Caco-2 (cell line): Measurements from ENCODE around the gene DNAJB13. TPM values are rescaled to one million over a fixed set of nuclear protein-coding genes. Genes with fewer than 3 reads are reported as not detected.
A peak's percentile ranks its signal among the peaks of the same experiment; 100 is the strongest.

Source experiments
- BruUV-seq: library from RNA; stranded (reverse); fragments of 400-500 nt; replicated peaks from 2 replicates; lab custom pipeline; 2021; lab: Mats Ljungman, UMichigan
- CTCF ChIA-PET: fragments of 300-600 bp; sonication (Branson Sonifier 250); formaldehyde crosslinking; loops from one replicate; lab custom pipeline; 2022; ENCODE audit warnings: antibody characterized with exemption; lab: Charles Lee
- POLR2A ChIA-PET: fragments of 300-600 bp; sonication (Branson Sonifier 250); formaldehyde crosslinking; loops from one replicate; lab custom pipeline; 2022; ENCODE audit warnings: antibody characterized with exemption; lab: Charles Lee
- DNase-seq, 2 experiments: peaks; one replicate each; pipeline versions ENCODE4 v3.0.0 to v3.0.0-alpha.2; 2020 to 2022
- H3K27me3 ChIP-seq: replicated peaks from 2 replicates; pipeline ENCODE4 v1.6.0; 2011; ENCODE audit warnings: low read length; ENCODE audit not compliant: control insufficient read depth, insufficient read depth
- H3K36me3 ChIP-seq: 2 replicates; pipeline ENCODE4 v1.5.1; 2011; ENCODE audit warnings: low read length; ENCODE audit not compliant: control insufficient read depth, insufficient read depth
- H3K4me1 ChIP-seq: fragments of 250-450 bp; sonication (Bioruptor Pico); 2 replicates; pipeline ENCODE4 v1.5.1; 2020; ENCODE audit warnings: mild to moderate bottlenecking
- H3K4me3 ChIP-seq: 2 replicates; pipeline ENCODE4 v1.5.1; 2011; ENCODE audit warnings: low read depth, mild to moderate bottlenecking, control low read depth, low read length
- H3K9me3 ChIP-seq: fragments of 250-450 bp; sonication (Bioruptor Pico); 2 replicates; pipeline ENCODE4 v1.5.1; 2020; ENCODE audit warnings: mild to moderate bottlenecking, moderate library complexity
- H3K27ac Mint-ChIP-seq: one replicate; pipeline ENCODE4 v1.8.0; 2022; ENCODE audit warnings: mixed read lengths; ENCODE audit not compliant: unreplicated experiment
- H3K27me3 Mint-ChIP-seq: one replicate; pipeline ENCODE4 v1.8.0; 2022; ENCODE audit warnings: mixed read lengths; ENCODE audit not compliant: insufficient read depth, unreplicated experiment
- H3K36me3 Mint-ChIP-seq: one replicate; pipeline ENCODE4 v1.8.0; 2022; ENCODE audit warnings: mild to moderate bottlenecking, mixed read lengths; ENCODE audit not compliant: insufficient read depth, unreplicated experiment
- H3K4me1 Mint-ChIP-seq: one replicate; pipeline ENCODE4 v1.8.0; 2022; ENCODE audit warnings: low read depth, mixed read lengths; ENCODE audit not compliant: unreplicated experiment
- H3K4me3 Mint-ChIP-seq: one replicate; pipeline ENCODE4 v1.8.0; 2022; ENCODE audit warnings: mild to moderate bottlenecking, moderate library complexity, mixed read lengths; ENCODE audit not compliant: unreplicated experiment
- H3K9me3 Mint-ChIP-seq: one replicate; pipeline ENCODE4 v1.8.0; 2022; ENCODE audit warnings: mixed read lengths; ENCODE audit not compliant: unreplicated experiment
- intact Hi-C: fragments of 100-400 bp; cut with micrococcal nuclease; formaldehyde crosslinking; loops from one replicate; pipeline ENCODE4 v1.10.0; 2022; ENCODE audit not compliant: unreplicated experiment
- total RNA-seq: library from RNA; stranded (reverse); gene quantifications from 2 replicates; pipeline ENCODE4 v1.2.3, GENCODE V29; 2022
- TF ChIP-seq, protein P1 (sequence below), 2 experiments: fragments of 200-600 bp in 1 of 2; IDR thresholded peaks; 1 replicate in 1 of 2; 2 replicates in 1 of 2; pipeline versions ENCODE4 v1.5.1 to v1.8.0; 2011 to 2022; ENCODE audit warnings: antibody characterized with exemption in 1 of 2, control low read depth in 1 of 2, inconsistent platforms in 1 of 2, low read depth in 1 of 2, low read length in 1 of 2, mild to moderate bottlenecking in 1 of 2, moderate library complexity in 1 of 2; ENCODE audit not compliant: insufficient read depth in 1 of 2, severe bottlenecking in 1 of 2, unreplicated experiment in 1 of 2

DNAJB13 gene
- total RNA-seq, 1 experiment from 2014 or later = 0.52 TPM

DNA sequence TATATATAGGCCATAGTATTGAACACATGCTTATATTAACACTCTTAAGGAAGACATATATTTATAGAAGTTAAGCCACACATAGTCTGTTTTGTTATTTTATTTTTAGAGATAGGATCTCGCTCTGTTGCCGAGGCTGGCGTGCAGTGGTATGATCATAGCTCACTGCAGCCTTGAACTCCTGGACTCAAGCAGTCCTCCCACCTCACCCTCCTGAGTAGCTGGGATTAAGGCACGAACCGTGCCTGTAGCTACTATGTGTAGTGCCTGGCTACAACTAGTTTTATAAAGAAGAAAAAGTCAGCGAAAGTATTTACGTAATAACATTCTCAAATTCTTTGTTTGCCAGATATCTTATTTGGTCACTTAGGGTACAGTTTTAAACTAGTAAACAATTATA, 37.4 kb downstream of the DNAJB13 start:
- TF ChIP-seq, protein P1, sequence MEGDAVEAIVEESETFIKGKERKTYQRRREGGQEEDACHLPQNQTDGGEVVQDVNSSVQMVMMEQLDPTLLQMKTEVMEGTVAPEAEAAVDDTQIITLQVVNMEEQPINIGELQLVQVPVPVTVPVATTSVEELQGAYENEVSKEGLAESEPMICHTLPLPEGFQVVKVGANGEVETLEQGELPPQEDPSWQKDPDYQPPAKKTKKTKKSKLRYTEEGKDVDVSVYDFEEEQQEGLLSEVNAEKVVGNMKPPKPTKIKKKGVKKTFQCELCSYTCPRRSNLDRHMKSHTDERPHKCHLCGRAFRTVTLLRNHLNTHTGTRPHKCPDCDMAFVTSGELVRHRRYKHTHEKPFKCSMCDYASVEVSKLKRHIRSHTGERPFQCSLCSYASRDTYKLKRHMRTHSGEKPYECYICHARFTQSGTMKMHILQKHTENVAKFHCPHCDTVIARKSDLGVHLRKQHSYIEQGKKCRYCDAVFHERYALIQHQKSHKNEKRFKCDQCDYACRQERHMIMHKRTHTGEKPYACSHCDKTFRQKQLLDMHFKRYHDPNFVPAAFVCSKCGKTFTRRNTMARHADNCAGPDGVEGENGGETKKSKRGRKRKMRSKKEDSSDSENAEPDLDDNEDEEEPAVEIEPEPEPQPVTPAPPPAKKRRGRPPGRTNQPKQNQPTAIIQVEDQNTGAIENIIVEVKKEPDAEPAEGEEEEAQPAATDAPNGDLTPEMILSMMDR (IDR thresholded peaks at IDR 0.05; ENCODE audit: insufficient read depth in 1 of 2, low read depth in 1 of 2, low read length in 1 of 2, severe bottlenecking in 1 of 2, unreplicated experiment in 1 of 2) = no peak
- Histone ChIP-seq H3K27me3 (no peaks in the 10 kb centered on the region), H3K4me1 (peaks cover 8% of the 10 kb centered on the region), H3K9me3 (no peaks in the 10 kb centered on the region), H3K4me3 (no peak overlapping the region), H3K36me3 (no peaks in the 10 kb centered on the region)
- BruUV-seq = no TSS peak
- Mint-ChIP-seq H3K27ac (no peak overlapping the region), H3K4me1 (peaks cover 7% of the 10 kb centered on the region), H3K36me3 (peaks cover 5% of the 10 kb centered on the region), H3K9me3 (no peaks in the 10 kb centered on the region), H3K4me3 (no peak overlapping the region), H3K27me3 (no peaks in the 10 kb centered on the region)
- intact Hi-C loops = loop anchor here (10.0 kb wide), 1 partner anchor 327 kb away; the partner anchor contains the start of gene P4HA3
- ChIA-PET POLR2A (no interaction called here), CTCF (no interaction called here)
- no peak for DNase-seq

DNA sequence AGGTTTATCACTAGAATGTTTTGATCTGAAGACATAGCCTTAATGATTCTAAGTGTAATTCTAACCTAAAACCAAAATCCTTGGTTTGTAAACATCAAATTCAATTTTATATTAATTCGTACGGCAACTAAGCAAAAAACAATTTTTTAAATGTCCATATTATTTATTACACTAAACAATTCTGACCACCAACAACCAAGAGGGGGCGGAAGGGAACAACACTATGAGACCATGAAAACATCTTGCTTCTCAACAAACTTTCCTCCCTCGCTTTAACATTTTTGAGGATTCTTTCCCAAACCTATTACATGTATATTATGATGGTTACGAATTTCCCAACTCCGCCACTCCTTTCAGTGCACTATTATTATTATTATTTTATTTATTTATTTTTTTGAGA, 38.3 kb downstream of the DNAJB13 start:
- Mint-ChIP-seq H3K27ac (no peak overlapping the region), H3K9me3 (no peaks in the 10 kb centered on the region), H3K27me3 (no peaks in the 10 kb centered on the region), H3K4me3 (no peak overlapping the region), H3K4me1 (peaks cover under 1% of the 10 kb centered on the region), H3K36me3 (no peaks in the 10 kb centered on the region)
- intact Hi-C loops = loop anchor here (1.0 to 10.0 kb wide), 2 partner anchors 101 to 326 kb away; partner anchors contain the start of gene P4HA3
- H3K27me3 ChIP-seq = no peaks in the 10 kb centered on the region
- ChIA-PET CTCF (no interaction called here), POLR2A (no interaction called here)
- peaks cover 8% of the 10 kb centered on the region for H3K4me1 ChIP-seq
- H3K4me3 ChIP-seq = no peak overlapping the region
- no peaks in the 10 kb centered on the region for H3K36me3 ChIP-seq
- H3K9me3 ChIP-seq = no peaks in the 10 kb centered on the region
- peak; percentile 30 to 51 for DNase-seq
- no TSS peak for BruUV-seq
- TF ChIP-seq, protein P1 (IDR thresholded peaks at IDR 0.05; ENCODE audit: insufficient read depth in 1 of 2, low read depth in 1 of 2, low read length in 1 of 2, severe bottlenecking in 1 of 2, unreplicated experiment in 1 of 2) = peak; percentile 42 to 61

DNA sequence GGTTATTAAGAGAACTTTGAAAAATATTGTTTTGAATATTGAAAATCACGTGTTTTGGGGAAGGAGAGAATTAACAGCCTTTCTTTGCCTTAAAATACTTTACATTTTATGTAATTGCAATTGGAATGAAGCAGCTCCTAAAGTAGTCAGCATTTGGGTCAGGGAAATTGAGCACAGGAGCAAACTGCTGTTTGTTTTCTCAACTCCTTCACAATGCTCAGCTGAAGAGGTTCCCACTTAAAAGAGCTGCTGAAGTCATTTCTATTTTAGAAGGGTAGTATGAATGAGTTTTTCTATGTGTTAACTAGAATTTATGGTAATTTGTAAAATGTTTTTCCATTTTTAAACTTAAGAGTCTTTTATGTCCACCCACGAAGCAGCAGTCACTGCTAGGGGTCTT, 39.9 kb downstream of the DNAJB13 start:
- intact Hi-C loops = no loop called here
- Mint-ChIP-seq H3K9me3 (no peaks in the 10 kb centered on the region), H3K4me3 (no peak overlapping the region), H3K27me3 (no peaks in the 10 kb centered on the region), H3K36me3 (no peaks in the 10 kb centered on the region), H3K27ac (no peak overlapping the region), H3K4me1 (no peaks in the 10 kb centered on the region)
- H3K4me3 ChIP-seq = no peak overlapping the region
- no peaks in the 10 kb centered on the region for H3K36me3 ChIP-seq
- TF ChIP-seq, protein P1 (IDR thresholded peaks at IDR 0.05; ENCODE audit: insufficient read depth in 1 of 2, low read depth in 1 of 2, low read length in 1 of 2, severe bottlenecking in 1 of 2, unreplicated experiment in 1 of 2) = no peak
- POLR2A ChIA-PET = no interaction called here
- H3K9me3 ChIP-seq = no peaks in the 10 kb centered on the region
- no TSS peak for BruUV-seq
- CTCF ChIA-PET = interaction anchor here (1.2 kb wide), 1 partner anchor 180 kb away, joined by 3 read pairs; the partner anchor contains the start of genes C2CD3 and PPME1
- H3K4me1 ChIP-seq = no peaks in the 10 kb centered on the region
- no peaks in the 10 kb centered on the region for H3K27me3 ChIP-seq
- DNase-seq = no peak
